Spleen (tissue), 7 donors: Measurements from ENCODE around the gene OXT.

Source experiments
- CTCF ChIP-seq, 11 experiments: fragments of 200-600 bp in 7 of 11; fragments of 450-650 bp in 4 of 11; sonication (generic) in 4 of 11; IDR thresholded peaks in 8 of 11; conservative IDR thresholded peaks in 3 of 11; 1 replicate in 7 of 11; 2 replicates in 4 of 11; pipeline versions ENCODE4 v1.4.0 to v1.8.0; 2016 to 2021; ENCODE audit warnings: antibody characterized with exemption in 11 of 11, inconsistent platforms in 4 of 11, mild to moderate bottlenecking in 1 of 11
- POLR2A ChIP-seq, 3 donors: fragments of 450-650 bp; IDR thresholded peaks; one replicate each; pipeline ENCODE4 v1.5.1; 2017; ENCODE audit warnings: antibody characterized with exemption in 3 of 3, mild to moderate bottlenecking in 1 of 3
- POLR2AphosphoS5 ChIP-seq, 3 donors: sonication (generic); formaldehyde crosslinking; IDR thresholded peaks; one replicate each; pipeline ENCODE4 v1.5.1; 2017; ENCODE audit warnings: antibody characterized with exemption in 3 of 3
- donor health status: DM: no; HTN: no; CAD: no; lungs with moderate emphysema.
- donor health status: DM: no; HTN: no; CAD: no.
- donor health status: DM: no; HTN: no; CAD: no.

GRCh38 chr20:3071266-3071609, 182 bp upstream of the OXT start:
- no peak for TF ChIP-seq CTCF (IDR thresholded peaks at IDR 0.05 in 8 of 11, conservative IDR thresholded peaks at IDR 0.05 in 3 of 11)
- TF ChIP-seq POLR2A (IDR thresholded peaks at IDR 0.05), result no peak
- no peak for TF ChIP-seq POLR2AphosphoS5 (IDR thresholded peaks at IDR 0.05)
